GM18868 (cell line): ENCODE measurements around the gene STOX2.
"Not testable (repeated sequence)": the region's sequence is repeated elsewhere in the genome, so short reads cannot be mapped to it uniquely, and the experiment has no call there.

Experiments
- ATAC-seq: cut with Tn5 transposase; IDR thresholded peaks from one replicate; pipeline ENCODE4 v1.9.1; 2021; ENCODE audit warnings: mild to moderate bottlenecking, moderate library complexity; ENCODE audit not compliant: unreplicated experiment

STOX2 gene

GRCh38 chr4:184019667-184020623, 114.8 kb downstream of the STOX2 start:
- no peak for ATAC-seq

- ATAC-seq: no peak
Measured at GRCh38 chr4:184021389-184021788, 116.3 kb downstream of the STOX2 start.

GRCh38 chr4:184022679-184023383, 117.7 kb downstream of the STOX2 start:
- ATAC-seq: no peak

GRCh38 chr4:184024637-184025036, 119.5 kb downstream of the STOX2 start:
- ATAC-seq: no peak

GRCh38 chr4:184028561-184029374, 123.7 kb downstream of the STOX2 start:
- no peak for ATAC-seq

- ATAC-seq: no peak
Measured at GRCh38 chr4:184030036-184030435, 124.9 kb downstream of the STOX2 start.

GRCh38 chr4:184030764-184031163, 125.7 kb downstream of the STOX2 start:
- no peak for ATAC-seq

GRCh38 chr4:184032091-184032490, 127.0 kb downstream of the STOX2 start:
- no peak for ATAC-seq

- ATAC-seq: no peak
Measured at GRCh38 chr4:184039963-184040383, 134.9 kb downstream of the STOX2 start.

GRCh38 chr4:184041156-184041555, 136.0 kb downstream of the STOX2 start:
- ATAC-seq: no peak

GRCh38 chr4:184046148-184046547, 141.0 kb downstream of the STOX2 start:
- ATAC-seq: no peak

- not testable (repeated sequence) for ATAC-seq
Measured at GRCh38 chr4:184051262-184051661, 146.2 kb downstream of the STOX2 start.

GRCh38 chr4:184052616-184053015, 147.5 kb downstream of the STOX2 start:
- ATAC-seq: no peak

- ATAC-seq: no peak
Measured at GRCh38 chr4:184053434-184053833, 148.3 kb downstream of the STOX2 start.

- no peak for ATAC-seq
Measured at GRCh38 chr4:184056877-184057276, 151.8 kb downstream of the STOX2 start.

- ATAC-seq: no peak
Measured at GRCh38 chr4:184058026-184058425, 152.9 kb downstream of the STOX2 start.

- no peak for ATAC-seq
Measured at GRCh38 chr4:184059099-184059498, 154.0 kb downstream of the STOX2 start.

- no peak for ATAC-seq
Measured at GRCh38 chr4:184061582-184061981, 156.5 kb downstream of the STOX2 start.

- no peak for ATAC-seq
Measured at GRCh38 chr4:184062769-184063168, 157.7 kb downstream of the STOX2 start.

GRCh38 chr4:184064877-184065276, 159.8 kb downstream of the STOX2 start:
- ATAC-seq: no peak
